HL-60 (cell line): ENCODE measurements around the gene PRR33.

Source experiments
- DNase-seq, 2 experiments: peaks; one replicate each; pipeline ENCODE4 v3.0.0-alpha.2; 2010 to 2020; ENCODE audit warnings: low read depth in 1 of 2, low spot score in 1 of 2
- H3K27ac ChIP-seq: fragments of 250-450 bp; sonication (Bioruptor Pico); replicated peaks from 2 replicates; pipeline ENCODE4 v1.5.1; 2020; ENCODE audit warnings: mild to moderate bottlenecking, moderate library complexity
- H3K27me3 ChIP-seq: fragments of 250-450 bp; sonication (Bioruptor Pico); 2 replicates; pipeline ENCODE4 v1.5.1; 2021; ENCODE audit warnings: mild to moderate bottlenecking, moderate library complexity; ENCODE audit not compliant: insufficient read depth, poor library complexity, severe bottlenecking
- H3K4me3 ChIP-seq: replicated peaks from 2 replicates; pipeline ENCODE4 v1.5.1; 2011; ENCODE audit warnings: mild to moderate bottlenecking, control low read depth, low read length; ENCODE audit not compliant: insufficient read depth
- CTCF ChIP-seq: IDR thresholded peaks from one replicate; pipeline ENCODE4 v1.5.1; 2011; ENCODE audit warnings: low read length, control low read depth, inconsistent platforms; ENCODE audit not compliant: insufficient read depth
- GABPA ChIP-seq: IDR thresholded peaks from 2 replicates; pipeline ENCODE4 v1.6.1; 2012; ENCODE audit warnings: low read depth
- POLR2AphosphoS5 ChIP-seq: IDR thresholded peaks from 2 replicates; pipeline ENCODE4 v1.6.1; 2012; ENCODE audit warnings: low read depth
- REST ChIP-seq: IDR thresholded peaks from 2 replicates; pipeline ENCODE4 v1.6.1; 2012; ENCODE audit warnings: low read depth; ENCODE audit not compliant: insufficient replicate concordance
- SPI1 ChIP-seq: IDR thresholded peaks from 2 replicates; pipeline ENCODE4 v1.6.1; 2012; ENCODE audit warnings: low read depth, mild to moderate bottlenecking, borderline replicate concordance

Gene PRR33

GRCh38 chr11:1843098-1843473 lies 48.6 kb downstream of the PRR33 start:
- Histone ChIP-seq H3K27ac (no peak overlapping the region), H3K4me3 (no peak overlapping the region), H3K27me3 (no peaks in the 10 kb centered on the region)
- no peak for DNase-seq
- no peak for TF ChIP-seq POLR2AphosphoS5
- TF ChIP-seq SPI1: no peak
- TF ChIP-seq CTCF: no peak
- TF ChIP-seq REST: no peak
- TF ChIP-seq GABPA: no peak

DNA sequence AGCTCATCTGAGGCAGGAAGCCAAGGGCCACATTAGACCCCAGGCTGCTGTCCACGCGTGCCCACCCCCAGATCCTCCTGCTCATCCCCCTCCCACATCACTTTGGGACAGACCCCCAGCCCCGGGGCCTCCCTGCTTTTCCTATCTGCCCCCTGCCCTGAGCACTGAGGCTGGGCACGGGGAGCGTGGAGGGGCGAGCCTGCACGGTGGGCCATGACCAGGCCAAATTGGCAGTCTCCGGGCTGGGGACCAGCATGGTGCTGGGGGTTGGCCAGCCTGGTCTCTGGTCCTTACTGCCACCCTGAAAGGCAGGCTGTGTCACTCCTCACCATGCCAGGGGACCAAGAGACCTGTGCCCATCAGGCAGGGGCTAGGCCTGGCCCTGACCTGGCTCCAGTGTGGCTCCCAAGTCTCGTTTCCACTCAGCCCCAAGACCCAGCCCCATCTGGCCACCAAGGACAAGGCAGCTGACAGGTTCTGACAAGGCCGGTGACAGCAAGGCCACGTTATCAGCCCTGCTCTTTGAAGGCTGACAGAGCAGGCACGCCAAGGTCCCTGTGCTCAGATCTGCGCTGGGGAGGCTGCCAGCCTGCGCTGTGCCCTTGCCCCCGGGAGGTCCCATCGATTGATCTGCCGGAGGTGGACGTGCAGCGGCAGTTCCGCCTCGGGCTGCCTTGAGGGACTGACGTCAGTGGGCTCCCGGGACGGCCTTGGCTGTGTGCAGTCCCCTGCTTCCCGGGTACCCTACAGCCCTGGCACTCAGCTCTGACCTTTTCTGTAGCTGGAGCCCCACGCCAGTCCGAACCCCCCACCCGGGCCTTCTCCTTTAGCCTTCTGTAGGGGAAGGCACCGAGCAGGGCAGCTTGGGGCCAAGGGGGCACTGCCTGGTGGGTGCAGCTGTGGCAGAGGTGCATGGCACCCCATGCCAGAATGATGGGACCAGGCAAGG lies 49.3 kb downstream of the PRR33 start:
- no peak overlapping the region for H3K27ac ChIP-seq
- no peak overlapping the region for H3K4me3 ChIP-seq
- H3K27me3 ChIP-seq: no peaks in the 10 kb centered on the region
- no peak for DNase-seq
- TF ChIP-seq REST: no peak
- no peak for TF ChIP-seq SPI1
- TF ChIP-seq POLR2AphosphoS5: no peak
- TF ChIP-seq GABPA: no peak
- TF ChIP-seq CTCF: no peak

- H3K27me3 ChIP-seq: no peaks in the 10 kb centered on the region
- no peak overlapping the region for H3K27ac ChIP-seq
- TF ChIP-seq SPI1: no peak
- TF ChIP-seq GABPA: no peak
- no peak for TF ChIP-seq CTCF
- no peak for TF ChIP-seq POLR2AphosphoS5
- no peak for TF ChIP-seq REST
Measured at GRCh38 chr11:1841511-1842148, 50.1 kb downstream of the PRR33 start.

More at GRCh38 chr11:1841511-1842148, 50.1 kb downstream of the PRR33 start:
- no peak overlapping the region for H3K4me3 ChIP-seq
- DNase-seq: no peak
